Gastrocnemius medialis (tissue), 4 donors: Measurements from ENCODE around the gene PIAS2.

Source experiments
- POLR2A ChIP-seq, 2 donors: fragments of 450-650 bp; IDR thresholded peaks; one replicate each; pipeline ENCODE4 v1.6.1; 2017; ENCODE audit warnings: antibody characterized with exemption in 2 of 2, mild to moderate bottlenecking in 2 of 2, moderate library complexity in 2 of 2
- TF ChIP-seq, protein P1 (sequence below), 5 experiments: fragments of 450-650 bp in 3 of 5; fragments of 200-600 bp in 2 of 5; sonication (generic) in 2 of 5; IDR thresholded peaks in 4 of 5; conservative IDR thresholded peaks in 1 of 5; 1 replicate in 4 of 5; 2 replicates in 1 of 5; pipeline ENCODE4 v1.5.1; 2016 to 2019; ENCODE audit warnings: antibody characterized with exemption in 5 of 5, mild to moderate bottlenecking in 3 of 5, moderate library complexity in 3 of 5

DNA sequence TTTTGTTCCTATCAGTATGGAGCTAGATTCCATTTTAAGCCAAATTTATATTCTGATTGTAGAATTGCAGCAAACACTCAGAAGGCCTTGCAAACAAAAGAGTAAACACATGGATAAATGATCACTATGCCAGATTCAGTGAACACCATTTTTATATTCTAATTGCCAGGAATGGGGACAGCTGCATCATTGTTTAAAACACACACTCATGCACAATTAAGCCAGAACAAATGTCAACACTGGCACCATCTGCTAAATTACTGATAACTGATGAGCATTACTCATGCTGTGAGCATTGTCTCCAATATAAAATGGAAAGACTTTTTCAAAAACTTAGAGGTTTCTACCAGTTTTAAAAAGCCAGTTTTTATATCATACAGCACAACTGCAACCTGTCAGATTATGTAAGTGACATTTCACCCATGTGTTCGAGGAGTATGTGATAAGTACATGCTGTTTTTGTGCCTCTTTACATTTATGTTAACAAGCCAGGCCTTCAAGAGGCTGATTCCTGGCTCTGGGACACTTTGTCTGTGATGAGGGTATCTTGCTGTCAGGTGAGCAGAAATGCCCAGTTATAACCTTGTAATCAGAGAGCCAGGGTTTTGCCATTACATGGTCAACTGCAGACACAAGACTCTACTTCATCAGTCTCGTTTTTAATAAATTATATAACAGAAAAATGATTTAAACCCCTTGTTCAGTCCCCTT lies 156.1 kb downstream of the PIAS2 start:
- TF ChIP-seq, protein P1, sequence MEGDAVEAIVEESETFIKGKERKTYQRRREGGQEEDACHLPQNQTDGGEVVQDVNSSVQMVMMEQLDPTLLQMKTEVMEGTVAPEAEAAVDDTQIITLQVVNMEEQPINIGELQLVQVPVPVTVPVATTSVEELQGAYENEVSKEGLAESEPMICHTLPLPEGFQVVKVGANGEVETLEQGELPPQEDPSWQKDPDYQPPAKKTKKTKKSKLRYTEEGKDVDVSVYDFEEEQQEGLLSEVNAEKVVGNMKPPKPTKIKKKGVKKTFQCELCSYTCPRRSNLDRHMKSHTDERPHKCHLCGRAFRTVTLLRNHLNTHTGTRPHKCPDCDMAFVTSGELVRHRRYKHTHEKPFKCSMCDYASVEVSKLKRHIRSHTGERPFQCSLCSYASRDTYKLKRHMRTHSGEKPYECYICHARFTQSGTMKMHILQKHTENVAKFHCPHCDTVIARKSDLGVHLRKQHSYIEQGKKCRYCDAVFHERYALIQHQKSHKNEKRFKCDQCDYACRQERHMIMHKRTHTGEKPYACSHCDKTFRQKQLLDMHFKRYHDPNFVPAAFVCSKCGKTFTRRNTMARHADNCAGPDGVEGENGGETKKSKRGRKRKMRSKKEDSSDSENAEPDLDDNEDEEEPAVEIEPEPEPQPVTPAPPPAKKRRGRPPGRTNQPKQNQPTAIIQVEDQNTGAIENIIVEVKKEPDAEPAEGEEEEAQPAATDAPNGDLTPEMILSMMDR (IDR thresholded peaks at IDR 0.05 in 4 of 5, conservative IDR thresholded peaks at IDR 0.05 in 1 of 5), result no peak
- TF ChIP-seq POLR2A (IDR thresholded peaks at IDR 0.05), result no peak
